GM12892 (cell line): ENCODE measurements around the gene PLA2G2D.

Experiments used
- POLR2A ChIP-seq: IDR thresholded peaks from 2 replicates; pipeline ENCODE4 v1.6.1; 2011; ENCODE audit warnings: low read depth, low read length, control low read depth
- POLR2AphosphoS5 ChIP-seq: IDR thresholded peaks from 2 replicates; pipeline ENCODE4 v1.6.1; 2011; ENCODE audit warnings: low read depth, low read length, control low read depth

DNA sequence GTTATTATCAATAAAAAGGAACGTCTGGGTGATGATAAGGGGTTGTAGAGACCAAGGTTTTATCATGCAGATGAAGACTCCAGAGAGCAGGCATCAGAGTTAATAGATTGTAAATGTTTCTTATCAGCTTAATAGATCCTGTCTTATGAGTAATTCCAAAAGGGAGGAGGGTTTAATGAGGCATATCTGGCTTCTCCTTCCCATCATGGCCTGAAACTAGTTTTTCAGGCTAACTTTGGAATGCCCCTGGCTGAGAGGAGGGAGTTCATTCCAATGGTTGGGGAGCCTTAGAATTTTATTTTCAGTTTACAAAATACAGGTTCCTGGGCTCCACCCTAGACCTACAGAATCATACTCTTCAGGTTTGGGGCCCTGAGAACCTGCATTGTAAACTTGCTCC, 13.5 kb downstream of the PLA2G2D start:
- TF ChIP-seq POLR2A, result no peak
- TF ChIP-seq POLR2AphosphoS5, result no peak
